D721Med (cell line): ENCODE results near the gene ZNF565.
"Not testable (repeated sequence)": the region's sequence is repeated elsewhere in the genome, so short reads cannot be mapped to it uniquely, and the experiment has no call there.

Source experiments
- DNase-seq: peaks from one replicate; pipeline ENCODE4 v3.0.0; 2011; ENCODE audit warnings: low spot score; ENCODE audit not compliant: insufficient read length
- FAIRE-seq: peaks from 2 replicates; lab custom pipeline; 2011; peaks lifted over from hg19 to GRCh38; lab: Jason Lieb, UNC
- CTCF ChIP-seq: IDR thresholded peaks from 2 replicates; pipeline ENCODE4 v1.5.1; 2012; ENCODE audit warnings: mild to moderate bottlenecking, control low read depth; ENCODE audit not compliant: insufficient read depth; ENCODE audit errors: missing control alignments

ZNF565 gene

GRCh38 chr19:36210497-36210896 is 4.0 kb downstream of the ZNF565 start:
- no peak for DNase-seq
- TF ChIP-seq CTCF, result no peak
- FAIRE-seq, result no peak

GRCh38 chr19:36209372-36209771 is 5.1 kb downstream of the ZNF565 start:
- FAIRE-seq (no peak), DNase-seq (no peak)
- no peak for TF ChIP-seq CTCF

GRCh38 chr19:36207605-36208252 is 6.7 kb downstream of the ZNF565 start:
- no peak for TF ChIP-seq CTCF
- DNase-seq, result no peak
- no peak for FAIRE-seq

GRCh38 chr19:36203293-36203692 is 11.2 kb downstream of the ZNF565 start:
- no peak for FAIRE-seq
- TF ChIP-seq CTCF, result no peak
- no peak for DNase-seq

- TF ChIP-seq CTCF, result no peak
- FAIRE-seq (no peak), DNase-seq (no peak)
These were observed 12.8 kb downstream of the ZNF565 start for GRCh38 chr19:36201684-36202083.

GRCh38 chr19:36198119-36198518 is 16.3 kb downstream of the ZNF565 start:
- DNase-seq (no peak), FAIRE-seq (no peak)
- no peak for TF ChIP-seq CTCF

GRCh38 chr19:36196249-36196648 is 18.2 kb downstream of the ZNF565 start:
- no peak for TF ChIP-seq CTCF
- FAIRE-seq, result no peak
- DNase-seq, result no peak

GRCh38 chr19:36186722-36187121 is 27.7 kb downstream of the ZNF565 start:
- not testable (repeated sequence) for DNase-seq, FAIRE-seq
